HG03342 (cell line): Measurements from ENCODE around the gene ZFYVE27.
"Not testable (repeated sequence)": the region's sequence is repeated elsewhere in the genome, so short reads cannot be mapped to it uniquely, and the experiment has no call there.

Source experiments
- ATAC-seq: cut with Tn5 transposase; IDR thresholded peaks from one replicate; pipeline ENCODE4 v1.9.1; 2021; ENCODE audit warnings: mild to moderate bottlenecking, moderate library complexity; ENCODE audit not compliant: unreplicated experiment

Gene ZFYVE27, protein sequence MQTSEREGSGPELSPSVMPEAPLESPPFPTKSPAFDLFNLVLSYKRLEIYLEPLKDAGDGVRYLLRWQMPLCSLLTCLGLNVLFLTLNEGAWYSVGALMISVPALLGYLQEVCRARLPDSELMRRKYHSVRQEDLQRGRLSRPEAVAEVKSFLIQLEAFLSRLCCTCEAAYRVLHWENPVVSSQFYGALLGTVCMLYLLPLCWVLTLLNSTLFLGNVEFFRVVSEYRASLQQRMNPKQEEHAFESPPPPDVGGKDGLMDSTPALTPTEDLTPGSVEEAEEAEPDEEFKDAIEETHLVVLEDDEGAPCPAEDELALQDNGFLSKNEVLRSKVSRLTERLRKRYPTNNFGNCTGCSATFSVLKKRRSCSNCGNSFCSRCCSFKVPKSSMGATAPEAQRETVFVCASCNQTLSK

DNA sequence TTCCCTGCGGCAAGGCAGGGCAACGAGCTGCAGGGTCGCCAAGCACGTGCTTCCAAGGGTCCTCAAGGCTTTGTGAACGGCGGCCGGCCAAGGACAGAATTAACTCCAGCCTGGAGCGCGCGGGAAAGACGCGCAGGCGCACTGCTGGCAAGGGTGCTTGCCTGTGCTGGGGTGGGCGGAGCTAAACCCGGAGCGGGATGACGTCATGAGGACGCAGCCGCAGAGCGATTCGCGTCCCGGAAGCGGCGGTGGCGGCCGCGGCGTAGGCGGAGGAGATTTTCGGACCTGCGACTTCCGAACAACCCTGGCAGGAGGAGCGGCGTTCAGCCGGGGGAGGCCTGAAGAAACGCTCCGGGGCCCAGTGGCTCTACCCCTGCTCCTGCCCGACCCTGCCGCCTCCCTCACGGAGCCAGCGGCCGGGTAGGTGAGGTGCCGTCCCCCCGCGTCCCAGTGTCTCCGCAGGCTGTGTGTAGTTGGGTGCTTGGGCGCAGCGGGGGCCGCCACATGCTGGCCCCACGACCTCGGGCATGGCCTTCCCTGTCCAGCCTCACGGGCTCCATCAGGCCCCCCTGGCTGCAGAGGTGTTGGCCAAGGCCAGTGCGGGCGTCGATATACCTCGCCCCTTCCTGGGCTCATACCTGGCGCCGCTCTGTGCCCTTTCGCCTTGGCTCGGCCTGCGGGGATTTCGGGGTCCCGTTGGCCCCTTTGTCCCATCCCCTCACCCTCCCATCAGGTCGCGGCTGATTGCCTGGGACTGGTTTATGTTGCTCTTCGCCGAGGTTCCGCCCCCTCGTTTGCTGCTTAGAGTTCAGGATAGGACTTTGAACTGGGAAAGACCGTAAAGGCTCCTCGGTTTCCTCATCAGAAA lies at the start of gene ZFYVE27:
Gene ZFYVE27, plus strand, starts transcription at position 227 of the 868 bp plus-strand sequence. CDS start 1,350 bp downstream, outside the sequence.
- peak; percentile 83 for ATAC-seq

DNA sequence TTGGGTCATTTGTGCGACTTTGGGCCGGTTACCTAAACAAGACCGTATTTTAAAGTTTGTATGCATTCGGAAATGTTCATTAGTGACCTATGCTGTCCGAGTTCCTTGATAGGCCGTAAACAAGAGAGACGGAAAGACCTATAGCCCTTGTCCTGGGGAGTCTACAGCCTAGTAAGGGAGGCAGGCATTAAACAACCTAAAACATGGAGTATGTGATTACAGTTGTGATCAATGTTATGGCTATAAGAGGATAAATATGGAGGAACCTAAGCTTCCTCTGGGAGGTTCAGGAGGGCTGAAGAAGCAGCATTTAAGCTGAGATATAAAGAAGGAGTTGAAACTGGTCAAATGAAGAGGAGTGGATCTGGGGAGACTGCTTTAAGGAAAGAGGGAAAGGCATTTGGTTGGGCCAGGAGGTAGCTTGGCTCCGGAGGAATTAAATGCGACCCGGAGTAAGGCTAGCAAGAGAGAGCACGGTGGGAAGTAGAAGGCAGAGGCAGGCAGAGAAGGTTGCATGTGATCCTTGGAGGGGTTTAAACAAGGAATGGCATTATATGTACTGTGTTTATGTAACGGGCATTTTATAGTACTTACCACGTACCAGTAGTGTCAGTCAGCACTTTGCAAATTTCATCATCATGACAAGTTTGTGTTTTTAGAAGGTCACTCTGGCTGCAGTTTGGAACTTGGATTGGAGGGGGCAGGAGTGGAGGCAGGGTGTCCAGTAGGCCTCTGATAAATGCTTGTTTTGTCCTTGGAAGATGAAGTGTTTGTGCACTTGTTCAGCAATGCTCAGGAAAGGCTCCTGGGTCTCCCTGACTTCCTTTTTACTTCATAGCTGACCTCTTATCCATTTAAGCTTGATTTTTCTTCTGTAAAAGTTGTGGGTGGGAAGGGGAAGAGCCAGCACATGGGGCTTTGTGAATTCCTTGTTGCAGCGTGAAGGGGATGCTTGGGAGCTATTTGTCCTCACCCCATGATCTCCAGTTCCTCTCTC lies 48.8 kb upstream of the ZFYVE27 start:
- ATAC-seq: no peak

DNA sequence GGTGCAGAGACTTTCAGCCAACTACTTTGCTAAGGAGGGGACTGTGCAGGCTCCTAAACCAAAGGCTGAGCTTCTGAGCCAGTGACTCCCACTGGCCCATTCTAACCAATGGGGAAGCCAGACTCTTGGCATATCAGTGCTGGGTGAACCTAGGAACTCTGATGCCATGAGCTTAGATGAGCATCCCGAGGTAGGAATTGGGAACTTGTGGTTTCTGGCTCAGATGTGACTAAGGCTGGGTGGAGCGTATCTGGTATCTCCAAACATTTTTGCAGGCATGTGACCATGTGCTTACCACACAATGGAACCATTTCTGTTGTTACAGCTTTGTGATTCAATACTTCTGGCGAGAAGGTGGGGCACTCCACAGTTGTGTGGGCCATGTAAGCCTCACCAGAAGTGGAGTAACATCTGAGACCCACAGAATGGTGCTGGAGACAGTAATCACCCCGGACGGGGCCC lies 47.3 kb upstream of the ZFYVE27 start:
- no peak for ATAC-seq

DNA sequence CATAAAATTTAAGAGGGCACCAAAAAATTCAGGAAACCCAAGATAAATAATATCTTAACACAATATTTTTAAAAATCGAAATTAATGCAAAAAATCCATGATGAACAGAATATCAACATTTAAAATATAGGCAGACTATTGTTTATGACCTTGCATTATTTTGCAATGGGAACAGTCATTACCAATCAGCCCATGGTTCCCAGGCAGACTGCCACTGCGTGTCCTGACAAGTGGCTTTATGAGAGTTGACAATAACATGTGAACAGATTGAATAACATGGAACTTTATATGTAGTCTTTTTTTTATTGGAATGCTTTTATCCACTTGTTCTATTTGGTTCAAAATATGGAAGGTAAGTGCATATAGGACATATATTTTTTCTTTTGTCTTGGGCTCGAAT lies 46.8 kb upstream of the ZFYVE27 start:
- ATAC-seq: no peak

DNA sequence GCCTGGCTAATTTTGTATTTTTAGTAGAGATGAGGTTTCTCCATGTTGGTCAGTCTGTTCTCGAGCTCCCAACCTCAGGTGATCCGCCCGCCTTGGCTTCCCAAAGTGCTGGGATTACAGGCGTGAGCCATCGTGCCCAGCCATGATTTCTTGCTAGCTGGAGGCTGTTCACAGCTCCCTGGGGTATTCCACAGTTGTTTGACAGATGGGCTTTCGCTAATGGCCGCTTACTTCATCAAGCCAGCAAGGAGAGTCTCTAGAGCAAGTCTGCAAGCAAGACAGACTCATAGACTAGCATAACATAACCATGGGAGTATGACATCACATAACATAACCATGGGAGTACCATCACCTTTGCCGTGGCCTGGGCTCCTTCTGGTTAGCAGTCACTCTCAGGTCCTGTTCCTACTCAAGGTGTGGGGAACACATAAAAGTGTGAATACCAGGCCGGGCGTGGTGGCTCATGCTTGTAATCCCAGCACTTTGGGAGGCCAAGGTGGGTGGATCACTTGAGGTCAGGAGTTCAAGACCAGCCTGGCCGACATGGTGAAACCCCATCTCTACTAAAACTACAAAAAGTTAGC lies 38.8 kb upstream of the ZFYVE27 start:
- not testable (repeated sequence) for ATAC-seq

DNA sequence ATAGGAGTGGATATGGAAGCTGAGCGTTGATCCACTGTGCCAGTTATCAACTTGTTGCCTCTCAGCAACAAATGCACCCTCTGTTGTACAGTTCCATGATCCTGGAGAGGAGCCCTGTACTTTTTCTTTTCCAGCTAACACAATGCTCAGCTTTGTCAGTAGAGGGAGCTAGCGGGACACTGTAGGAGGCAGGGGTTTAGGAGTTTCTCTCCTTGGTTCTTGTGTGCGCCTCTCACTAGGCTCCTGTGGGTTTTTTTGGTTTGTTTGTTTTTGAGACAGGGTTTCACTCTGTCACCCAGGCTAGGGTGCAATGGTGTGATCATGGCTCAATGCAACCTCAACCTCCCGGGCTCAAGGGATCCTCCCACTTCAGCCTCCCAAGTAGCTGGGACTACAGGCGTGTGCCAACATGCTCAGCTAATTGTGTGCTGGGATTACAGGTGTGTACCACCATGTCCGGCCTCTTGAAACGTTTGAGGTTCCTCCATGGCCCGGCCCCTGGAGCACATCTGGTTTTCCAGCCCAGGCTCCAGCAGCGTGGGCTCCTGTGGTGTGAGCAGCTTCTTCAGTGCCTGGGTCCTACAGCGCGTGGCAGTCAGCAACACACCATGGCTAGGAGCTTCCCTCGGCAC lies 35.4 kb upstream of the ZFYVE27 start:
- ATAC-seq: peak; percentile 76

DNA sequence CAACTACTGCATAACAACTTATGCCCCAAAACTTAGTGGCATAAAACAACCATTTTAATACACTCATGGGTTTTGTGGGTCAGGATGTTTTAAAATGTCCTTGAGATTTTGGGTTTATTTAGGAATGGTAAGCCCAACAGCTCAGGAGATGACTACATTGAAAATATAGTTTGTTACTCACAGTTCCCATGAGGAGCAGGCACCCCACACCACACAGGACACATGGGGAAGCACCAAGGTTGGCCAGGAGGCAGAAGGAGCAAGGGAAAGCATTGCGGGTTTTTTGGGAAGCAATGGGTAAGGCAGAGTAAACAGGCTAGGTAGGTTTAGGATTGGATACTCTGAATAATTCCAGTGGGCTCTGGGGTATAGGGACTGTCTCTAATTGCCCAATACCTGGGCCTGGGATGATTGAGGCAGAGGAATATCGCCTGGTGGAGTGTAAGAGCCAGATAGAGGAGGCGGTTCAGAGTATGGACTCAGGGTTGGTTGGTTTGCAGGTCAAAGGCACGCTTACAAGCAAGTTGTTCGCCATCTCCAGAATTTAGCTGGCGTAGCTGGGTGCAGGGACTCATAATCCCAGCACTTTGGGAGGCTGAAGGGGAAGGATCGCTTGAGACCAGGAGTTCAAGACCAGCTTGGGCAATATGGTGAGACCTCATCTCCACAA lies 33.4 kb upstream of the ZFYVE27 start:
- no peak for ATAC-seq

DNA sequence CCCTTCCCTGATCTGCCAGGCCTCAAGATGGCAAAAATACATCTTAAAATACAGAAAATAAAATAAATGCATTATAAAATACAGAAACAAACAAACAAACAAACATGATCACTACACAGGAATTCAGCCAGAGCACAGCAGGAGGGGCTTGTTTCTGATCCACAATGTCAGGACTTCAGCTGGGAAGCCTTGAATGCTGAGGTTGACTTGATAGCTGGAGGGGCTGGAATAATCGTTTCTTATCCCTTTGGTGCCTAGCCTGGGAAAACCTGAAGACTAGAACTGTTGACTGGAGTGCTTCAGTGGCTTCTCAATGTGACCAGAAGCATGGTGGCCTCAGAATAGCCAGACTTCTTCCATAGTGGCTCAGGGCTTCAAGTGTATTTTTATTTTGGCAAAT lies 32.6 kb upstream of the ZFYVE27 start:
- ATAC-seq: no peak

DNA sequence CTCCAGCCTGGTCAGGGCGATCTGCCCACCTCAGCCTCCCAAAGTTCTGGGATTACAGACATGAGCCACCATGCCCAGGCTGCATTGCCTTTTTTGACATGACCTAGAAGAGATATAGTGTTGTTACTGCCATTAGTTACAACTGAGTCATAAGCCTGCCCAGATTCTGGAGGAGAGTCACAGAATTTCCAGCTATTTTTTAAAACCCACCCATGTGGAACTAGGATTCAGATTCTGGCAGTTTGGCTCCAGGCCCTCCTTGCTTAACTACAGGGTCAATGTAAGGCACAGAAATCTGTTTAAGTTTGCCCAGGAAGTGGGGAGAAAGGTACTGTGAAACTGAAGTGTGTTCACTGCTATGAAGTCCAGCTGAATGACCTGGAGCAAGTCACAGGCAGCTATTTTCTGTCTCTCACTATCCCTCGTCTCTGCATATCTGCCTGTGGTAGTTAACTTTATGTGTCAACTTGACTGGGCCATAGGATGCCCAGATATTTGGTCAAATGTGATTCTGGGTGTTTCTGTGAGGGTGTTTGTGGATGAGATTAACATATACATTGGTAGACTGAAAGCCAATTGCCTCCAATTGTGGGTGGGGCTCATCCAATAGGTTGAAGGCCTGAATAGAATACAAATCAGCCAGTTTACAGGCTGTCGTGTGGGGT lies 31.8 kb upstream of the ZFYVE27 start:
- ATAC-seq: no peak

DNA sequence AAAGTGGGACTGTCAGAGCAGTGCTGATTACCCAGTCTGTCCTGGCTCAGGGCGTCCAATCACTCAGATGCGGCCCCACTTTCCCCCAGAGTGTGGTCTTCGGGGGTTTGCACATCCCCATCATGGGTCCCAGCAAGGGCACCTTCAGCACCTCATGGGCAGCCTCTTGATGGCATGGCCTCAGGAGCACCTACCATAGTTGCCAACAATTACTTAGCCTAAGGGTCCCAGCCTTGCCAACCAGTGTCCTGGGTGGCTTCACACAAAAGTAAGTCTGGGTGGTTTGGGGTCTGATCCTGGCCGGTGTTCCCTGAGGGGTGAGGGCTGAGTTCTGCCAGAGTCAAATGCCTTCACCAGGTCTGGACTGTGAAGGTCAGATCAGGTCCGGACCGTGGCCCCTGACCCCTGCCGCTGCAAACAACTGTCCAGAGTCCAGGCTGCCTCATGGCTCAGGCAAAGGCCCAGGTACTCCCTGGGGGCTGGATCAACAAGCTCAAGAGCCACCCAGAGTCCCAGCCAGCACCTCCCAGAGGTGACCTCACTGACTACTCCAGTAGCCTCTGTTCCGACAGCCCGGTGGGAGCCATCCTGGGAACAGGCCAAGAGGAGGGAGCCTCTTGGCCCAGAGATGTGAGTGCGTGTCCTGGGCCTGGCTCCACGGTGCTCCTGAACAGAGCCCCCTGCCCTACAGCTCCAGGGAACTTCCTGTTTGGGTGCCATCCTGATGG lies 29.6 kb upstream of the ZFYVE27 start:
- ATAC-seq: no peak

DNA sequence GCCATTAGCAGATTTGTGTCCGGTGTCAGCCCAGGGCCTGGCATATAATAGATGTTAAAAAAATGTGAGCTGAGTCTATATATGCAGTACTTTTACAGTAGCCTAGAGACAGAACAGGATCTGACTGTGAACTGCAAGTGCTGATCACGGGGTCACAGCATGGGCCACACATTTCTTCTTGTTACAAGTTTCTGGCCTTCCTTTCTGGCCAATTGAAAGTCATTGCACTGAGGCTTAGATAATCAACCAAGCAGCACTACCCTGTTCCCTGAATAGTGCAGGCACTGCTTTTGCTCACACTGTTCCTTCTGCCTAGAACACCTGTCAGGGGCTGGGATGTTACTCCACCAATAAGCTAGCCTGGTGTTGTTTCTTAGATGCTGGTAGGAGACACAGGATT lies 28.8 kb upstream of the ZFYVE27 start:
- ATAC-seq: no peak

DNA sequence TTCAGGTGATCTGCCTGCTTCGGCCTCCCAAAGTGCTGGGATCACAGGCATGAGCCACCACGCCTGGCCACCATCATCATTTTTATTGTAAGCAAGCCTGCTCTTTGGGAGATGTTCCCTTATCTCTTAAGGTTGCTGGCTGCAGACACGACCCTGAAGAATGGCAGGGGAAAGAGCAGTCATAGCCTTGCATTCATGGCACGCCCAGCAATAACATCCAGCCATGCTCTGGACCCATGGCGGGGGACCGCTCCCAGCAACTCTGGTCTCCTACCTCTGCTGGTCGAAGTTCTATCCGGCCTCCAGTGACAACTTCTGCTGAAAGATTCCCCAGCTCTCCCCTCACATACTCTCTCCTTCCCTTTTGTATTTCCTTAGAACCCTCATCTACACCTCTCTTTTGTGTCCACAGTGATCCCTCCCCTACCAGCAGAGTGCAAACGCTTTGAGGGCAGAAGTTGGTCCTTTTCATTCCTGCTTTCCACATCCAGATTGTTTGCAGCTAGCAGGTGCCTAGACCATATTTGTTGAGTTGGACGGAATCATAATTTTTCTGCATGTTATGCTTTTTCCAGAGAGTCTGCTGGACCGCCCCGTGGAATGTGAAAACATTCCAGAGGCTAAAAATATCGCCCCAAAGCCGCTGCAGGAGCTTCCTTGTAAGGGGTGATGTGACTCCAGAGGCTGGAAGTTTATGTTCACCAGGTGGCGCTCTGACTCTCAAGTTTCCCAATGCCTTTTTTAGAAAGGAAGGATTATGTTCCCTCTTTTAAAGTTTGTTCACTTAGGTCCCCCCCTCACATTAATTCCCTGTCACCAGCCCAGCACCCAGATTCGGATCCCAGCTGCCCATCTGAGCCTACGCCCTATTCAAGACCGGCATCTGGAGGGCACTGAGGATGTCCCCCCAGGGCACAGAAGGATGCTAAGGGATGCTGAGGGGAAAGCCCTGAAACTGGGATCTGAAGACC lies 27.7 kb upstream of the ZFYVE27 start:
- no peak for ATAC-seq

DNA sequence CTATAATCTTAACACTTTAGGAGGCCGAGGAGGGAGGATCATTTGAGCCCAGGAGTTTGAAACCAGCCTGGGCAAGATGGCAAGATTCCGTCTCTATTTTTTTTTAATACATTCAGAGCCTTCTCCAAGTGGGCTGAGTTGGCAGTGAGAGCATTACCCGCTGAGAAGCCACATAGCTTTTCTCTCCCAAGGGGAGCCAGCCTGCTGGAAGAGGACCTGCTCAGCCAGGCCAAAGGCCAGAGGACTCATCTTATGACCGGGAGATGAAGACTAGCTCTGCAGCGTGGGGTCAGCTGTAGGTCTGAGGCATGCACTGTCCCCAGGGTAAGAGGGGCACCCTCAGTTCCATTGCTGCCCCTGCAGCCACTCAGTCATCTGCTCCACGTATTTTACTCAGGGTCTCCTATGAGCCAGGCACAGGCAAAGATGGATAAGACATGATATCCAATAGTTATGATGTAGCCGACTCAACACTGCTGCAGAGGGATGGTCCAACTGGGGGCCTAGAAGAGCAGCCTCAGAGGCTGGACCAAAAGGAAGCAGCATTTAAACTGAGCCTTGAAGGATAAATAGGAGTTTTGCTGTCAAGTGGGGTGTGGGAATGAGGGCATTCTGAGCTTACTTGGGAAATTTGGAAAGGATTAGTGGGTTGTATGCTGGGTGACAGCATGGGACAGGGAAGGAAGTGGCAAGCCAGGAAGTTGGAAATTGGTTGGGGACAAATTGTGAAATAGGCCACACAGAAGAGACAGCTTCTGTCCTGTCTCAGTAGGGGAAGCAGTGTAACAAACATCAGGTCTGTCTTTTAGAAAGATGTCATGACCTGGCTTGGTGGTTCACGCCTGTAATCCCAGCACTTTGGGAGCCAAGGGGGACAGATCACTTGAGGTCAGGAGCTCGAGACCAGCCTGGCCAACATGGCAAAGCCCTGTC lies 25.0 kb upstream of the ZFYVE27 start:
- no peak for ATAC-seq

DNA sequence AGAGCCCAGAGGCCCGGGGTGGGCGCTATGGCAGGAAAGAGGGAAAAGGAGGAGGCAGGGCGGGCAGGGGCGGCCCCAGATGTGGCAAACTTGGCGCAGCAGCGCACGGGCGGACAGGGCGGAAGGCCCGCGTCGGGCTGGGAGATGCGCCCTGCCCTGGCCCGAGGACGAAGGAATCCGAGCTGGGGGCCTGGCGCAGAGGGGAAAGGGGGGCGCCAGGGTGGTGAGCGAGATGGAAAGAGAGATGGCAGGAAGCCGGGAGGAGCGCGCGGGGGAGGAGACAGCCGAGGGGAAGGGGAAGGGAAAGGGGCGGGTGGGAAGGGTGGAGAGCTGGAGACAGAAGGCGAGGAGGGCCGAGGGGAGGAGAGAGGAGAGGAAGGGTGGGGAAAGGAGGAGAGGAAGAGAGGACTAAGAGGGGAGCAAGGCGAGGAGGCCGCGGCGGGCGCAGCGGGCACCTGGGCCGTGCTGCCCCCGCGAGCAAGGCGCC lies 23.5 kb upstream of the ZFYVE27 start, which contains the start of gene MARVELD1:
Gene MARVELD1, plus strand, starts transcription at position 392 of the 487 bp plus-strand sequence. CDS start 147 bp downstream, outside the sequence.
- ATAC-seq: no peak

DNA sequence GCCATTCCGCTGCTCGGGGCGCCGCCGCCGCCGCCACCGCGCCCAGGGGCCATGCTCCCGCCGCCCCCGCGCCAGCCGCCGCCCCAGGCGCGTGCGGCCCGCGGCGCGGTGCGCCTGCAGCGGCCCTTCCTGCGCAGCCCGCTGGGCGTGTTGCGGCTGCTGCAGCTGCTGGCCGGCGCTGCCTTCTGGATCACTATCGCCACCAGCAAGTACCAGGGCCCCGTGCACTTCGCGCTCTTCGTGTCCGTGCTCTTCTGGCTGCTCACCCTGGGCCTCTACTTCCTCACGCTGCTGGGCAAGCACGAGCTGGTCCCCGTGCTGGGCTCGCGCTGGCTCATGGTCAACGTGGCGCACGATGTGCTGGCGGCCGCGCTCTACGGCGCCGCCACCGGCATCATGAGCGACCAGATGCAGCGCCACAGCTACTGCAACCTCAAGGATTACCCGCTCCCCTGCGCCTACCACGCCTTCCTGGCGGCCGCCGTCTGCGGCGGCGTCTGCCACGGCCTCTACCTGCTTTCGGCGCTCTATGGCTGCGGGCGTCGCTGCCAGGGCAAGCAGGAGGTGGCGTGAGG lies 23.0 kb upstream of the ZFYVE27 start:
- ATAC-seq: peak; percentile 75
